B cell (primary cell): Measurements from ENCODE around the gene ETFDH. TPM values are rescaled to one million over a fixed set of nuclear protein-coding genes. Genes with fewer than 3 reads are reported as not detected.
A peak's percentile ranks its signal among the peaks of the same experiment; 100 is the strongest.

Experiments
- ATAC-seq: fragments of 200-7000 bp; cut with Tn5 transposase; one replicate; pipeline ENCODE4 v1.10.0; 2021; ENCODE audit warnings: low read depth, mild to moderate bottlenecking, moderate number of reproducible peaks, moderate library complexity
- CTCF ChIA-PET: fragments of 350-600 bp; sonication (Branson Sonifier 250); formaldehyde crosslinking; loops from one replicate; lab custom pipeline; 2021; ENCODE audit warnings: antibody characterized with exemption, inconsistent platforms; lab: Charles Lee
- POLR2A ChIA-PET: fragments of 350-600 bp; sonication (Branson Sonifier 250); formaldehyde crosslinking; loops from one replicate; lab custom pipeline; 2021; ENCODE audit warnings: antibody characterized with exemption; lab: Charles Lee
- DNase-seq: peaks from one replicate; pipeline ENCODE4 v3.0.0; 2013
- H2AFZ ChIP-seq: 2 replicates; pipeline ENCODE4 v1.6.1; 2012; ENCODE audit warnings: mild to moderate bottlenecking, low read depth, low read length; ENCODE audit not compliant: insufficient read depth, poor library complexity, severe bottlenecking
- H3K27ac ChIP-seq, 2 donors: 1 replicate in 1 of 2; 2 replicates in 1 of 2; pipeline ENCODE4 v1.5.1; 2012 to 2013; ENCODE audit warnings: low read length in 2 of 2, mild to moderate bottlenecking in 2 of 2, moderate library complexity in 1 of 2
- H3K27me3 ChIP-seq, 4 experiments: fragments of 200-600 bp in 1 of 4; sonication (generic) in 1 of 4; replicated peaks in 1 of 4; 1 replicate in 2 of 4; 2 replicates in 2 of 4; pipeline versions ENCODE4 v1.6.1 to v1.7.0; 2013 to 2016; ENCODE audit warnings: low read length in 3 of 4, mild to moderate bottlenecking in 2 of 4, mixed read lengths in 1 of 4, moderate library complexity in 1 of 4; ENCODE audit not compliant: insufficient read depth in 4 of 4, control insufficient read depth in 3 of 4; ENCODE audit errors: control extremely low read depth in 1 of 4
- H3K36me3 ChIP-seq, 2 experiments: replicated peaks in 1 of 2; 1 replicate in 1 of 2; 2 replicates in 1 of 2; pipeline versions ENCODE4 v1.6.1 to v1.7.1; 2013; ENCODE audit warnings: low read length in 1 of 2; ENCODE audit not compliant: insufficient read depth in 2 of 2, control insufficient read depth in 1 of 2; ENCODE audit errors: control extremely low read depth in 1 of 2, extremely low read depth in 1 of 2
- H3K4me1 ChIP-seq, 2 donors: fragments of 200-600 bp in 1 of 2; sonication (generic) in 1 of 2; 1 replicate in 1 of 2; 2 replicates in 1 of 2; pipeline versions ENCODE4 v1.5.1 to v1.6.1; 2013 to 2017; ENCODE audit warnings: low read length in 2 of 2; ENCODE audit not compliant: control insufficient read depth in 2 of 2, insufficient read depth in 2 of 2
- H3K4me2 ChIP-seq: replicated peaks from 2 replicates; pipeline ENCODE3; 2012; ENCODE audit warnings: mild to moderate bottlenecking, low read depth, low read length; ENCODE audit not compliant: poor library complexity, severe bottlenecking
- H3K4me3 ChIP-seq, 5 experiments: fragments of 200-600 bp in 1 of 5; sonication (generic) in 1 of 5; 1 replicate in 3 of 5; 2 replicates in 2 of 5; pipeline versions ENCODE4 v1.5.1 to v1.7.0; 2011 to 2016; ENCODE audit warnings: low read length in 4 of 5, mild to moderate bottlenecking in 4 of 5, low read depth in 2 of 5, control low read depth in 1 of 5, moderate library complexity in 1 of 5; ENCODE audit not compliant: insufficient read depth in 1 of 5; ENCODE audit errors: control extremely low read depth in 1 of 5, extremely low read depth in 1 of 5
- H3K79me2 ChIP-seq: fragments of 200-600 bp; sonication (generic); one replicate; pipeline ENCODE4 v1.6.0; 2016; ENCODE audit warnings: low read length; ENCODE audit not compliant: control insufficient read depth, insufficient read depth
- H3K9ac ChIP-seq: fragments of 200-600 bp; sonication (generic); 2 replicates; pipeline ENCODE4 v1.6.1; 2017; ENCODE audit warnings: mild to moderate bottlenecking, low read length, moderate library complexity
- H3K9me3 ChIP-seq, 3 donors: one replicate each; pipeline versions ENCODE4 v1.6.1 to v1.7.1; 2013; ENCODE audit warnings: low read length in 2 of 3; ENCODE audit not compliant: control insufficient read depth in 2 of 3, insufficient read depth in 1 of 3; ENCODE audit errors: control extremely low read depth in 1 of 3
- H4K20me1 ChIP-seq: 2 replicates; pipeline ENCODE4 v1.6.0; 2012; ENCODE audit warnings: mild to moderate bottlenecking, low read length; ENCODE audit not compliant: insufficient read depth, control insufficient read depth, poor library complexity, severe bottlenecking
- H3K27ac Mint-ChIP-seq: one replicate; pipeline ENCODE4 v1.8.0; 2021; ENCODE audit warnings: mixed read lengths
- H3K27me3 Mint-ChIP-seq: one replicate; pipeline ENCODE4 v1.8.0; 2021; ENCODE audit warnings: mixed read lengths
- H3K4me1 Mint-ChIP-seq: one replicate; pipeline ENCODE4 v1.8.0; 2021; ENCODE audit warnings: mixed read lengths
- H3K4me3 Mint-ChIP-seq: one replicate; pipeline ENCODE4 v1.8.0; 2021; ENCODE audit warnings: mixed read lengths
- H3K9me3 Mint-ChIP-seq: one replicate; pipeline ENCODE4 v1.8.0; 2022; ENCODE audit warnings: mixed read lengths; ENCODE audit not compliant: insufficient read depth
- CTCF ChIP-seq: fragments of 200-600 bp; IDR thresholded peaks from one replicate; pipeline ENCODE4 v1.8.0; 2022; ENCODE audit warnings: antibody characterized with exemption, mild to moderate bottlenecking
- EZH2 ChIP-seq: IDR thresholded peaks from 2 replicates; pipeline ENCODE4 v1.6.1; 2012; ENCODE audit warnings: borderline replicate concordance, low read depth, mild to moderate bottlenecking, moderate library complexity, low read length; ENCODE audit not compliant: insufficient read depth, poor library complexity, severe bottlenecking
- WGBS: methylation state at CpG from one replicate; pipeline ENCODE4 v1.1.5; 2013; ENCODE audit warnings: missing lambda C conversion rate; ENCODE audit not compliant: insufficient coverage; 5-methylcytosine and 5-hydroxymethylcytosine counted together
- intact Hi-C: fragments of 100-400 bp; cut with micrococcal nuclease; formaldehyde crosslinking; loops from one replicate; pipeline ENCODE4 v1.10.0; 2022
- polyA plus RNA-seq: library from polyadenylated mRNA; depleted of rRNA; stranded (reverse); fragments of >200 nt; gene quantifications from 2 replicates; pipeline ENCODE4 v1.2.3, GENCODE V29; 2012
- total RNA-seq, 2 donors: library from RNA; stranded (reverse); fragments of 120-200 nt in 1 of 2; gene quantifications; 1 replicate in 1 of 2; 2 replicates in 1 of 2; pipeline versions ENCODE4 v1.2.3 to v1.2.4, GENCODE V29; 2013 to 2022

The ETFDH gene
- total and polyA plus RNA-seq, 2 donors (not counting 1 experiment from before 2014, with no cell fraction given): 7.8 to 10.8 TPM

- peak overlapping the region; percentile 80 for H3K4me2 ChIP-seq
- H3K79me2 ChIP-seq: peaks cover 14% of the 10 kb centered on the region
- no peak overlapping the region for H3K27ac ChIP-seq
- peaks cover 9% of the 10 kb centered on the region for H3K27me3 Mint-ChIP-seq
- H3K9me3 ChIP-seq: no peaks in the 10 kb centered on the region
- H3K9ac ChIP-seq: no peak overlapping the region
- no peak overlapping the region for H3K27ac Mint-ChIP-seq
- 100% methylated on average over 1 of the region's 1 CpG for WGBS
- H3K9me3 Mint-ChIP-seq: no peaks in the 10 kb centered on the region
- no peak overlapping the region for H3K4me3 ChIP-seq
- intact Hi-C loops: loop anchor here (2.0 to 5.0 kb wide), 2 partner anchors 46 to 381 kb away; partner anchors contain the start of genes FNIP2 and RAPGEF2
- no peak for TF ChIP-seq EZH2
- TF ChIP-seq CTCF: no peak
- DNase-seq (no peak), ATAC-seq (no peak)
- peaks cover 7 to 12% of the 10 kb centered on the region in 2 donors for H3K4me1 ChIP-seq
- CTCF ChIA-PET: no interaction called here
- no peak overlapping the region for H2AFZ ChIP-seq
- H3K4me1 Mint-ChIP-seq: peaks cover 20% of the 10 kb centered on the region
- H4K20me1 ChIP-seq: peaks cover 8% of the 10 kb centered on the region
- H3K36me3 ChIP-seq: peaks cover 18 to 35% of the 10 kb centered on the region in 2 experiments
- POLR2A ChIA-PET: no interaction called here
- no peak overlapping the region for H3K4me3 Mint-ChIP-seq
- H3K27me3 ChIP-seq: peaks cover 0 to 6% (median 1%) of the 10 kb centered on the region in 4 experiments
Observed at GRCh38 chr4:158721680-158722079, 49.6 kb downstream of the ETFDH start.

- H4K20me1 ChIP-seq: peaks cover 8% of the 10 kb centered on the region
- ATAC-seq: no peak
- Mint-ChIP-seq H3K27me3 (peaks cover 13% of the 10 kb centered on the region), H3K27ac (peak overlapping the region; percentile 89), H3K4me3 (peak overlapping the region; percentile 97), H3K4me1 (peaks cover 20% of the 10 kb centered on the region), H3K9me3 (no peaks in the 10 kb centered on the region)
- peaks cover 17 to 29% of the 10 kb centered on the region in 2 experiments for H3K36me3 ChIP-seq
- peaks cover 14% of the 10 kb centered on the region for H3K79me2 ChIP-seq
- H3K27me3 ChIP-seq: peaks cover 0 to 6% (median 3%) of the 10 kb centered on the region in 4 experiments
- H3K4me1 ChIP-seq: peaks cover 7 to 12% of the 10 kb centered on the region in 2 donors
- DNase-seq: no peak
- peak overlapping the region; percentile 82 for H2AFZ ChIP-seq
- H3K4me2 ChIP-seq: peak overlapping the region; percentile 80
- POLR2A ChIA-PET: no interaction called here
- CTCF ChIA-PET: no interaction called here
- peak overlapping the region; percentile 71 to 87 for H3K27ac ChIP-seq
- intact Hi-C loops: loop anchor here (2.0 to 5.0 kb wide), 2 partner anchors 45 to 380 kb away; partner anchors contain the start of genes FNIP2 and RAPGEF2
- no peak for TF ChIP-seq CTCF
- TF ChIP-seq EZH2: no peak
- peak overlapping the region; percentile 76 to 92 (median 88) for H3K4me3 ChIP-seq
- no peaks in the 10 kb centered on the region for H3K9me3 ChIP-seq
- H3K9ac ChIP-seq: peak overlapping the region; percentile 86
- 41% methylated on average over 12 of the region's 16 CpGs for WGBS
Observed at GRCh38 chr4:158722291-158722916, 50.3 kb downstream of the ETFDH start.
